Psoas muscle (tissue), 8 donors: ENCODE results near the gene MAML3. TPM values are rescaled to one million over a fixed set of nuclear protein-coding genes. Genes with fewer than 3 reads are reported as not detected.
A peak's percentile ranks its signal among the peaks of the same experiment; 100 is the strongest.

Experiments
- ATAC-seq, 4 donors: fragments of 200-7000 bp; cut with Tn5 transposase; one replicate each; pipeline ENCODE4 v1.9.1; 2020; ENCODE audit warnings: moderate library complexity in 3 of 4, mild to moderate bottlenecking in 2 of 4
- DNase-seq, 2 donors: peaks; one replicate each; pipeline ENCODE4 v3.0.0-alpha.2; 2020
- H3K27ac ChIP-seq: fragments of 200-600 bp; one replicate; pipeline ENCODE4 v1.8.0; 2022
- H3K27me3 ChIP-seq, 3 donors: fragments of 200-600 bp in 1 of 3; one replicate each; pipeline versions ENCODE4 v1.6.1 to v1.8.0; 2013 to 2022; ENCODE audit warnings: low read length in 2 of 3, mild to moderate bottlenecking in 2 of 3, moderate library complexity in 1 of 3; ENCODE audit not compliant: insufficient read depth in 3 of 3
- H3K36me3 ChIP-seq, 2 donors: fragments of 200-600 bp in 1 of 2; one replicate each; pipeline versions ENCODE4 v1.6.1 to v1.8.0; 2013 to 2022; ENCODE audit warnings: low read depth in 1 of 2, mild to moderate bottlenecking in 1 of 2, moderate library complexity in 1 of 2; ENCODE audit not compliant: insufficient read depth in 1 of 2
- H3K4me1 ChIP-seq: fragments of 200-600 bp; one replicate; pipeline ENCODE4 v1.8.0; 2022
- H3K4me3 ChIP-seq: fragments of 200-600 bp; one replicate; pipeline ENCODE4 v1.8.0; 2022; ENCODE audit warnings: mild to moderate bottlenecking
- H3K9me3 ChIP-seq: fragments of 200-600 bp; one replicate; pipeline ENCODE4 v1.8.0; 2022
- WGBS, 3 donors: extraction: QIAGEN DNeasy Blood & Tissue Kit; methylation state at CpG; one replicate each; pipeline versions ENCODE4 v1.1.6 to v1.1.7; 2013; 5-methylcytosine and 5-hydroxymethylcytosine counted together
- intact Hi-C, 2 donors: fragments of 100-400 bp; cut with DNase I; formaldehyde crosslinking; loops; one replicate each; pipeline versions ENCODE4 v1.11.0 to v1.14.2; 2022
- polyA plus RNA-seq, 3 donors: library from polyadenylated mRNA; stranded (reverse); fragments of 200-250 nt; gene quantifications; one replicate each; pipeline ENCODE4 v1.2.3, GENCODE V29; 2013
- total RNA-seq, 4 donors: library from RNA; stranded (reverse); fragmentation: NEBNext Ultra II Directional in 2 of 4; extraction: Animal tissue kit (Norgen Biotek cat#: 25700) in 2 of 4; gene quantifications; one replicate each; pipeline versions ENCODE4 v1.2.1 to v1.2.4, GENCODE V29; 2021 to 2023
- TF ChIP-seq, protein P1 (sequence below): fragments of 200-600 bp; IDR thresholded peaks from one replicate; pipeline ENCODE4 v1.8.0; 2022; ENCODE audit warnings: antibody characterized with exemption
- donor health status: healthy with polysubstance abuse.
- donor health status: DM: no; HTN: no; CAD: no; lungs with moderate emphysema.
- donor health status: Bipolar disorder and iron deficiency.
- donor health status: healthy.
- donor health status: DM: yes; HTN: yes; CAD: no.
- donor health status: DM: no; HTN: no; CAD: no.
- donor health status: DM: no; HTN: no; CAD: no.
- donor health status: DM: yes; HTN: yes; CAD: no.

The MAML3 gene
- total and polyA plus RNA-seq, 7 donors: 0.43 to 2.7 (median 0.74) TPM

DNA sequence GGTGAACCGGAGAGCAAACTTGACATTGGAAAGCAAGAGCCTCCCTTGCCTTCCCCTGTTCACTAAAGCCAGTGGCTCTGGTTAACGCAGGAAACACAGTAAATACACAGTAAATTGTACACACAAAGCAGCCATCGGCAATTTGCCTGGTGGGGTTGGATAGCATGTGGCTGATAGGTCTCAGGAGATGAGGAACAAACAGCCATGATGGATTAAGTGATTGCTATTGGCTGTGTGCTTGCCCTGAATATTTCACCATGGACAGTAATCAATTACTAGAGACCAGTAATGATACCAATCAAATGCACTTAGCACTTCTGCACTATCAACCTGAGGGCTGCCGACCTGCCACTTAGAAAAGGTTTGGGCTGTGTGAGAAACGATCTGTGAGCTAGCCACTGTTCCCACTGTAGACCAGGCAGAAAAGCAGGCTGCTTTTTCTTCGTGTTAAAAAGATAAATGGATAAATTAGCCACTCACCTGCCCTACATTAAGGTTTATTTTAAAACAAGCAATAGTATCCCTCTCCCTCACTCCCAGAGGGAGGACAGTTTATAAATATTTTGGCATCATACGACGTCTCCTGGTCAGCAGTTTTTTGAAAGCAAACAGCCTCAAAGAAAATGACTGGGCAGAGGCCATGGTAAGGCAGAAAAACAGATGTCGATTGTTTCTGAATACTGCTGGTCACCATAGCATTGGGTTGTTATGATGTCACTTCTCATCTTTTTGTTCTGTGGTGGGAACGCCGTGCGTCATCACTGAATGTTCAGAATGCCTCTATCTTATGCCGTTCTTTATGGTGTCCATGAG, 167.1 kb downstream of the MAML3 start:
- Histone ChIP-seq H3K36me3 (no peaks in the 10 kb centered on the region), H3K4me3 (no peak overlapping the region), H3K4me1 (peaks cover 19% of the 10 kb centered on the region), H3K9me3 (no peaks in the 10 kb centered on the region), H3K27ac (peak overlapping the region; percentile 13), H3K27me3 (no peaks in the 10 kb centered on the region)
- intact Hi-C loops: loop anchor here in 1 of 2 donors (10.0 kb wide), 2 partner anchors 62 to 1142 kb away; no protein-coding TSS in a partner anchor
- ATAC-seq (peak; percentile 11 to 40 (median 15)), DNase-seq (no peak)
- 33 to 41% (median 39%) methylated on average over 13 of the region's 13 CpGs for WGBS, 3 donors
- TF ChIP-seq, protein P1, sequence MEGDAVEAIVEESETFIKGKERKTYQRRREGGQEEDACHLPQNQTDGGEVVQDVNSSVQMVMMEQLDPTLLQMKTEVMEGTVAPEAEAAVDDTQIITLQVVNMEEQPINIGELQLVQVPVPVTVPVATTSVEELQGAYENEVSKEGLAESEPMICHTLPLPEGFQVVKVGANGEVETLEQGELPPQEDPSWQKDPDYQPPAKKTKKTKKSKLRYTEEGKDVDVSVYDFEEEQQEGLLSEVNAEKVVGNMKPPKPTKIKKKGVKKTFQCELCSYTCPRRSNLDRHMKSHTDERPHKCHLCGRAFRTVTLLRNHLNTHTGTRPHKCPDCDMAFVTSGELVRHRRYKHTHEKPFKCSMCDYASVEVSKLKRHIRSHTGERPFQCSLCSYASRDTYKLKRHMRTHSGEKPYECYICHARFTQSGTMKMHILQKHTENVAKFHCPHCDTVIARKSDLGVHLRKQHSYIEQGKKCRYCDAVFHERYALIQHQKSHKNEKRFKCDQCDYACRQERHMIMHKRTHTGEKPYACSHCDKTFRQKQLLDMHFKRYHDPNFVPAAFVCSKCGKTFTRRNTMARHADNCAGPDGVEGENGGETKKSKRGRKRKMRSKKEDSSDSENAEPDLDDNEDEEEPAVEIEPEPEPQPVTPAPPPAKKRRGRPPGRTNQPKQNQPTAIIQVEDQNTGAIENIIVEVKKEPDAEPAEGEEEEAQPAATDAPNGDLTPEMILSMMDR: no peak

DNA sequence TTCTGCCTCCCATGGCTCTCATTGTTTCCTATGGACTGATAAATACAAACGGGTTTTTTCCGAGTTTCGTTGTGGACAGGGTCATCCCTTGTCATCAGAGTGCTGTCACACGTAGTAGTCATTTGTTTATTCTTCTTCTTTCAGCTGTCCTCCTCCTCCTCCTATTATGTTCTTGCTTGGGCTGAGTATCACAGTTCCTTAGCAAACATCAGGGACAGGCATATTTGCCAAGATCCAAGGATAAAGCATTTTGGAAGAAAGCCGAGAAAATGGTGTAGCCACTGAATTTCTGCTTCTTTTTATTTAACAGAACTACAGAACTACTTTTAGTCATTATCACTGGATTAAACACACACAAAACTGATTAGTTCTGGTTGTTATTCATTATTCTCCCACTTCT, 167.9 kb downstream of the MAML3 start:
- intact Hi-C loops: loop anchor here in 1 of 2 donors (10.0 kb wide), 2 partner anchors 61 to 1141 kb away; no protein-coding TSS in a partner anchor
- Histone ChIP-seq H3K27me3 (no peaks in the 10 kb centered on the region), H3K36me3 (no peaks in the 10 kb centered on the region), H3K27ac (no peak overlapping the region), H3K4me3 (no peak overlapping the region), H3K4me1 (peaks cover 19% of the 10 kb centered on the region), H3K9me3 (no peaks in the 10 kb centered on the region)
- no peak for DNase-seq
- WGBS, 3 donors: 45 to 56% (median 45%) methylated on average over 5 of the region's 5 CpGs
- TF ChIP-seq, protein P1: no peak
- no peak for ATAC-seq

DNA sequence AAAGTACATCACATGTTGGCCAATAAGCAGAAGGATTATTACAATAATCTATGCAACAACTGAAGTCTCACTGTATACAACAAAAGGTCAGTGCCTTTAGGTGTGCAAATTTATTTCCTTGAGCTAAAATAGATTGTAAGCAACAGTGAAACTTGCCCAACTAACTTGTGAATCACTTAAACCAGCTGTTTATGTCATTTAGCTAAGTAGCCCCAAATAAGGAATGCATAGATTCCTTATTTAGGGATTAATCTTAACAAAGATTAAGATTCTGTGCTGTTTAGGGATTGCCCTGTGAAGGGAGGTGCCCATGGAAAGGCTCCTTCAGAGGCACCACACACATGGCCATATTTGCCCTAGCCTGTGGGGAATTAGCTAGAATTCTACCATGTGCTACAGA, 168.6 kb downstream of the MAML3 start:
- Histone ChIP-seq H3K9me3 (no peaks in the 10 kb centered on the region), H3K4me1 (peaks cover 19% of the 10 kb centered on the region), H3K27ac (no peak overlapping the region), H3K4me3 (no peak overlapping the region), H3K36me3 (no peaks in the 10 kb centered on the region), H3K27me3 (no peaks in the 10 kb centered on the region)
- TF ChIP-seq, protein P1: no peak
- intact Hi-C loops: loop anchor here in 1 of 2 donors (10.0 kb wide), 2 partner anchors 61 to 1141 kb away; no protein-coding TSS in a partner anchor
- DNase-seq (no peak), ATAC-seq (no peak)

DNA sequence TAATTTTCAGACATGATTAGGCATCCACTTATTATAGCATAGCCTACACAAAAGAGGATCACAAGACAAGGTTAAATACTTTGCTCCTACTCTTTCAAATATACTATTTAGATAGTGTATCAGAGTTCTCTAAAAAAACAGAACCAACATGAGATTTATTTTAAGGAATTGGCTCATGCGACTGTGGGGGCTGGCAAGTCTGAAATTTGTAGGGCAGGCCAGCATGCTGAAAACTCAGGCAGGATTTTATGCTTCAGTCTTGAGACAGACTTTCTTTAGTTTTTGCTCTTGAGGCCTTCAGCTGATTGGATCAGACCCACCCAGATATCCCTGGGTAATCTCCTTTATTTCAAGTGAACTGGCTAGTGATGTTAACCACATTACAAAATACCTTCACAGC, 169.5 kb downstream of the MAML3 start:
- Histone ChIP-seq H3K36me3 (no peaks in the 10 kb centered on the region), H3K27me3 (no peaks in the 10 kb centered on the region), H3K4me3 (no peak overlapping the region), H3K4me1 (peaks cover 19% of the 10 kb centered on the region), H3K9me3 (no peaks in the 10 kb centered on the region), H3K27ac (no peak overlapping the region)
- no peak for DNase-seq
- intact Hi-C loops: loop anchor here in 1 of 2 donors (10.0 kb wide), 2 partner anchors 60 to 1140 kb away; no protein-coding TSS in a partner anchor
- ATAC-seq: no peak
- WGBS, 3 donors: 79 to 81% (median 80%) methylated on average over 1 of the region's 1 CpG
- TF ChIP-seq, protein P1: no peak
